ENCODE measurements around the gene PTGFRN.

PTGFRN gene

DNA sequence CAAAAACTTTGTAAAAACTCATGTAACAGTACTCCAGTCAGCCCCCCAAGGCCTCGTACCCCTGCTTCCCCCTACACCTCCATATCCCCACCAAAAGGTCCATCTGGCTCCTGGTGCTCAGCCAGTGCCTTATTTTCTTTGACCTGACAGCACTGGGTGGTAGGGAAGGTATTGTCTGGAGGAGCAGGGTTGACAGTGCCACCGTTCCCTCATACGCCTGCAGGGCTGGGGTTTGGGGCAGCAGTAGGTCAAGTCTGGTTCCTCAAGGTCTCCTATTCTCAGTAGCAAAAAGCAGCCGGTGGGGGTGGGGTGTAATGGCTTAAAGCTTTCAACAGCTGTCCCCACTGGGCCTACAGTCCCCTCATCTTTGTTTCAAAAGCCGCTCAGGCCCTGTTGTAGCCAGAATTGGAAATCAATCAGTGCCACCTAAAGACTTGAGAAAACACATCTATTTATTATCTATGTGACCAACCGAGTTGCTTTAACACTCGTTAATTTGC is 125.1 kb downstream of the PTGFRN start:
- no peak for DNase-seq (ENCODE audit: extremely low spot score)
- CTCF ChIA-PET = no interaction called here
- POLR2A ChIA-PET = no interaction called here
- TF ChIP-seq SP1 (IDR thresholded peaks at IDR 0.05) (no peak), ZNF384 (IDR thresholded peaks at IDR 0.05) (no peak), NFRKB (IDR thresholded peaks at IDR 0.05) (no peak), CTBP1 (IDR thresholded peaks at IDR 0.05; ENCODE audit: borderline replicate concordance) (no peak), FOXK2 (IDR thresholded peaks at IDR 0.05) (no peak), FOXA1 (IDR thresholded peaks at IDR 0.05) (no peak), FOXM1 (IDR thresholded peaks at IDR 0.05; ENCODE audit: borderline replicate concordance) (no peak), TARDBP (IDR thresholded peaks at IDR 0.05) (no peak), ARNT (IDR thresholded peaks at IDR 0.05) (no peak), BHLHE40 (IDR thresholded peaks at IDR 0.05; ENCODE audit: borderline replicate concordance) (no peak), LEF1 (IDR thresholded peaks at IDR 0.05; ENCODE audit: borderline replicate concordance) (no peak), SUZ12 (IDR thresholded peaks at IDR 0.05) (no peak), HDGF (IDR thresholded peaks at IDR 0.05; ENCODE audit: borderline replicate concordance) (no peak), ELF4 (IDR thresholded peaks at IDR 0.05) (no peak), L3MBTL2 (conservative IDR thresholded peaks at IDR 0.05) (no peak)
- TF ChIP-seq, protein P1, sequence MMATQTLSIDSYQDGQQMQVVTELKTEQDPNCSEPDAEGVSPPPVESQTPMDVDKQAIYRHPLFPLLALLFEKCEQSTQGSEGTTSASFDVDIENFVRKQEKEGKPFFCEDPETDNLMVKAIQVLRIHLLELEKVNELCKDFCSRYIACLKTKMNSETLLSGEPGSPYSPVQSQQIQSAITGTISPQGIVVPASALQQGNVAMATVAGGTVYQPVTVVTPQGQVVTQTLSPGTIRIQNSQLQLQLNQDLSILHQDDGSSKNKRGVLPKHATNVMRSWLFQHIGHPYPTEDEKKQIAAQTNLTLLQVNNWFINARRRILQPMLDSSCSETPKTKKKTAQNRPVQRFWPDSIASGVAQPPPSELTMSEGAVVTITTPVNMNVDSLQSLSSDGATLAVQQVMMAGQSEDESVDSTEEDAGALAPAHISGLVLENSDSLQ (IDR thresholded peaks at IDR 0.05) = no peak

DNA sequence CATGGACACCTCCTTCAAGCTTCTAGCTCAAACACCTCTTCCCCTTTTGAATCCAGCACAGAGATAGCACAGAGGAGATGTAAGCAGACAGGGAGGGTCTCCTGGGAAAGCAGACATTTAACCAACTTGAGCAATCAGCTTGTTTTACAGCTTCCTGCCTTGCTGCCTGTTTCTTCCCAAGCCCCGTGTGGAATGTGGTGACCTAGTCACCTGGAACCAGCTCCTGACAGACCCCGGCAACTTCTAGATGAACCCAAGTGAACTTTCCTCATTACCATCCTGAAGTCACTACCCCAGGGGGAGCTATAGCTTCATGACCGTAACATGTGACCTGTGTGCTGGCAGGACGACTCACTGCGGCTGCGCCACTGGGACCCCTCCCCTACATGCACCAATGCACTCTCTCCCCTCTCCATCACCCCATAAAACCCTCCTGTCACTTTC is 126.3 kb downstream of the PTGFRN start:
- ChIA-PET CTCF (no interaction called here), POLR2A (interaction anchor here (0.7 kb wide), 1 partner anchor 24 kb away, joined by 3 read pairs; the partner anchor contains the start of gene TTF2)
- TF ChIP-seq CTBP1 (IDR thresholded peaks at IDR 0.05; ENCODE audit: borderline replicate concordance) (no peak), TARDBP (IDR thresholded peaks at IDR 0.05) (no peak), SP1 (IDR thresholded peaks at IDR 0.05) (no peak), HDGF (IDR thresholded peaks at IDR 0.05; ENCODE audit: borderline replicate concordance) (no peak), FOXK2 (IDR thresholded peaks at IDR 0.05) (no peak), ELF4 (IDR thresholded peaks at IDR 0.05) (no peak), L3MBTL2 (conservative IDR thresholded peaks at IDR 0.05) (no peak), SUZ12 (IDR thresholded peaks at IDR 0.05) (no peak)
- TF ChIP-seq, protein P1 (IDR thresholded peaks at IDR 0.05) = no peak
- no peak for DNase-seq (ENCODE audit: extremely low spot score)

DNA sequence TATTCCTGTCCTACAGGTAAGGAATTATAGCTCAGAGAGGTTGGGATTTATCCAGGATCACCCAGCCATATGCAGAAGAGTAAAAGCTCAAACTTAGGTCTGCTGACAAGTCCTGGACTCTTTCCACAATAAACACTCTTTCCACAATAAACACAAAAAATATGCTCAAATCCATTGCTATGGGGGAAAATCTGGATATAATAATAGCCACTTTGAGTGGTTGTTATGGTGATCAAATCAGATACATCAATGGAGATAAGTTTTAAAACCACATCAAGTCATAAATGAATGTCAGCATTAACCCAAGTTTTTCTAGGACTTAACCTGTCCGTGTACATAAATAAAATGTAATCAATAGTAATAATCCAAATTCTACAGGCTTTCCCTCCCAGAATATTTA is 128.1 kb downstream of the PTGFRN start:
- ChIA-PET CTCF (no interaction called here), POLR2A (no interaction called here)
- TF ChIP-seq ZNF384 (IDR thresholded peaks at IDR 0.05) (no peak), L3MBTL2 (conservative IDR thresholded peaks at IDR 0.05) (no peak), FOXM1 (IDR thresholded peaks at IDR 0.05; ENCODE audit: borderline replicate concordance) (no peak), ARNT (IDR thresholded peaks at IDR 0.05) (no peak), BHLHE40 (IDR thresholded peaks at IDR 0.05; ENCODE audit: borderline replicate concordance) (no peak), SUZ12 (IDR thresholded peaks at IDR 0.05) (no peak), FOXA1 (IDR thresholded peaks at IDR 0.05) (no peak), CTBP1 (IDR thresholded peaks at IDR 0.05; ENCODE audit: borderline replicate concordance) (no peak), ELF4 (IDR thresholded peaks at IDR 0.05) (no peak)
- TF ChIP-seq, protein P1 (IDR thresholded peaks at IDR 0.05) = no peak
- DNase-seq (ENCODE audit: extremely low spot score) = no peak

DNA sequence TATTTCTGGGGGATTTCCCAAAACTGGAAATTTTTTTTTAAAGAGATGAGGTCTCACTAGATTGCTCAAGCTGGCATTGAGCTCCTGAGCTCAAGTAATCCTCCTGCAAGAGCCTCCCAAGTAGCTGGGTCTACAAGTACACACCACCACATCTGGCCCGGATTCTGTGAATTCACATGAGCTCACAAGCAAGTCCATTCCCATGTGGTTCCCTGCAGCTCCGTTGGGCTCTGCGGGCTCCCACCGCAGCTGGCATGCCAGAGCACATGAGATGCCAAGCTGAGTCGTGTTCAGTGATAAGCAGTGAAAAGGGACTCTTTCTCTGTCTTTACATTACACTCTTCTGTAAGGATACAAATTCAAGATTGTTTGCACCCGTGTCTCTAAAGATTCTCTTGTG is 128.5 kb downstream of the PTGFRN start:
- ChIA-PET POLR2A (no interaction called here), CTCF (interaction anchor here (0.5 kb wide), 1 partner anchor 284 kb away, joined by 4 read pairs; the partner anchor contains the start of gene CD2)

More for the DNA sequence above, 128.5 kb downstream of the PTGFRN start:
- no peak for TF ChIP-seq SP1 (IDR thresholded peaks at IDR 0.05)
- TF ChIP-seq ELF4 (IDR thresholded peaks at IDR 0.05) = no peak
- TF ChIP-seq, protein P1 (IDR thresholded peaks at IDR 0.05) = no peak
- DNase-seq (ENCODE audit: extremely low spot score) = no peak

Data from HEK293T (cell line).